HUDEP-2 (cell line): ENCODE results near the gene SLC35A5.

Source experiments
- DNase-seq, 76 experiments: peaks; one replicate each; lab custom pipeline; 2025; ENCODE audit not compliant: unreplicated experiment in 76 of 76; lab: John Stamatoyannopoulos, UW

Gene SLC35A5

GRCh38 chr3:112569265-112569664 is 7.4 kb downstream of the SLC35A5 start:
- DNase-seq: no peak

- DNase-seq: no peak
These were observed 10.9 kb downstream of the SLC35A5 start for GRCh38 chr3:112572701-112573100.

- DNase-seq: no peak
These were observed 17.4 kb downstream of the SLC35A5 start for GRCh38 chr3:112579232-112579631.

- no peak for DNase-seq
These were observed 17.9 kb downstream of the SLC35A5 start for GRCh38 chr3:112579697-112580096.

GRCh38 chr3:112582244-112582874 is 20.5 kb downstream of the SLC35A5 start:
- peak in 17 of 76 experiments; percentile 1 to 44 (median 13) for DNase-seq

GRCh38 chr3:112583105-112583504 is 21.3 kb downstream of the SLC35A5 start:
- DNase-seq: no peak

GRCh38 chr3:112585782-112586181 is 23.9 kb downstream of the SLC35A5 start:
- no peak for DNase-seq

GRCh38 chr3:112587336-112587735 is 25.5 kb downstream of the SLC35A5 start:
- no peak for DNase-seq

- no peak for DNase-seq
These were observed 31.4 kb downstream of the SLC35A5 start for GRCh38 chr3:112593258-112593657.

- no peak for DNase-seq
These were observed 33.0 kb downstream of the SLC35A5 start for GRCh38 chr3:112594856-112595255.

GRCh38 chr3:112597945-112598344 is 36.1 kb downstream of the SLC35A5 start:
- DNase-seq: no peak

- DNase-seq: no peak
These were observed 36.9 kb downstream of the SLC35A5 start for GRCh38 chr3:112598731-112599130.

- DNase-seq: no peak
These were observed 40.5 kb downstream of the SLC35A5 start for GRCh38 chr3:112602217-112602838.

GRCh38 chr3:112604536-112604935 is 42.7 kb downstream of the SLC35A5 start:
- no peak for DNase-seq

- no peak for DNase-seq
These were observed 43.4 kb downstream of the SLC35A5 start for GRCh38 chr3:112605285-112605684.

- DNase-seq: no peak
These were observed 44.3 kb downstream of the SLC35A5 start for GRCh38 chr3:112606098-112606497.

GRCh38 chr3:112607863-112608262 is 46.0 kb downstream of the SLC35A5 start:
- no peak for DNase-seq

- DNase-seq: no peak
These were observed 48.3 kb downstream of the SLC35A5 start for GRCh38 chr3:112610121-112610520.

- DNase-seq: no peak
These were observed 50.1 kb downstream of the SLC35A5 start for GRCh38 chr3:112611752-112612515.

- DNase-seq: no peak
These were observed 54.3 kb downstream of the SLC35A5 start for GRCh38 chr3:112615989-112616731.

- no peak for DNase-seq
These were observed 55.4 kb downstream of the SLC35A5 start for GRCh38 chr3:112617285-112617684.
